Fibroblast of mammary gland (primary cell): ENCODE measurements around the gene FHOD1.

ENCODE experiments used
- DNase-seq: peaks from one replicate; pipeline ENCODE4 v3.0.0-alpha.2; 2010; ENCODE audit warnings: low read depth
- H3K4me3 ChIP-seq: 2 replicates; pipeline ENCODE4 v1.5.1; 2011; ENCODE audit warnings: low read depth, mild to moderate bottlenecking, low read length, moderate library complexity; ENCODE audit not compliant: control insufficient read depth
- CTCF ChIP-seq: conservative IDR thresholded peaks from 2 replicates; pipeline ENCODE4 v1.5.1; 2011; ENCODE audit warnings: low read depth, low read length, inconsistent platforms; ENCODE audit not compliant: control insufficient read depth, insufficient read depth

FHOD1 gene

GRCh38 chr16:67195676-67196075 lies 51.6 kb downstream of the FHOD1 start:
- TF ChIP-seq CTCF: no peak
- no peak for DNase-seq
- H3K4me3 ChIP-seq: no peak overlapping the region

GRCh38 chr16:67194260-67194659 lies 53.0 kb downstream of the FHOD1 start:
- no peak overlapping the region for H3K4me3 ChIP-seq
- no peak for TF ChIP-seq CTCF
- no peak for DNase-seq

GRCh38 chr16:67193536-67193935 lies 53.7 kb downstream of the FHOD1 start:
- H3K4me3 ChIP-seq: peak overlapping the region; percentile 95
- DNase-seq: no peak
- no peak for TF ChIP-seq CTCF

GRCh38 chr16:67192781-67193361 lies 54.4 kb downstream of the FHOD1 start:
- peak overlapping the region; percentile 95 for H3K4me3 ChIP-seq
- DNase-seq: no peak
- TF ChIP-seq CTCF: no peak

- no peak for TF ChIP-seq CTCF
- H3K4me3 ChIP-seq: peak within 1 kb of the TSS; percentile 95
- peak; percentile 89 for DNase-seq
Measured at GRCh38 chr16:67191995-67192681, 55.1 kb downstream of the FHOD1 start, which contains the start of gene E2F4. Gene E2F4, plus strand, starts transcription at chr16:67192155. Its CDS starts 73 bp downstream, at chr16:67192228.

GRCh38 chr16:67191411-67191994 lies 55.8 kb downstream of the FHOD1 start:
- TF ChIP-seq CTCF: no peak
- peak overlapping the region; percentile 40 for H3K4me3 ChIP-seq

More at GRCh38 chr16:67191411-67191994, 55.8 kb downstream of the FHOD1 start:
- DNase-seq: no peak
